ENCODE results near the gene ERF. TPM values are rescaled to one million over a fixed set of nuclear protein-coding genes. Genes with fewer than 3 reads are reported as not detected.

The ERF gene
- total and polyA plus RNA-seq, 4 donors: 8.7 to 21.0 (median 13.8) TPM

DNA sequence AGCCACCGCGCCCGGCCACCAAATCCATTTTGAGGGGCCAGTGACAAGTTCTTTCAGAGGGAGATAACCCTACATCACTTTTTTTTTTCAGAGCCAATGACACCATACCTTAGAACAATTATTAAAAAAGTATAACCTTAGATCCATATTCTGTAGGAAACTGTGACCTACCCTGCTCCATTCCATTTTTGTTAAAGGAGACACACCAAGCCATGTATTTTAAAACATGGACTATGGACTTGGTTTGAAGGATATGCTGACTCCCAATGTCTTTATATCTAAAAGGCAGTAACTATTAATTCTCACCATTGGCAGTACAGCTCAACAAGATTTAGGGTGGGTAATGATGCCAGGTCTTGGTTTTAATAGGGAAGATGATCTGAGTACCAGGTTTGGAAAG is 13.6 kb downstream of the ERF start:
- 96% methylated on average over 3 of the region's 3 CpGs for WGBS
- Histone ChIP-seq H3K27me3 (ENCODE audit: control insufficient read depth in 4 of 4, insufficient read depth in 4 of 4, low read length in 3 of 4) (no peaks in the 10 kb centered on the region), H3K36me3 (ENCODE audit: control insufficient read depth in 4 of 4, insufficient read depth in 3 of 4, low read depth in 1 of 4, low read length in 3 of 4) (peaks cover 3 to 7% (median 5%) of the 10 kb centered on the region in 4 donors), H3K27ac (ENCODE audit: low read depth in 1 of 2, low read length in 2 of 2) (no peak overlapping the region), H3K4me3 (ENCODE audit: low read depth in 1 of 3, low read length in 3 of 3) (peak overlapping the region; percentile 88 to 93 (median 92)), H3K9ac (ENCODE audit: low read depth in 1 of 2, low read length in 2 of 2) (peak overlapping the region; percentile 83 to 97), H3K4me1 (ENCODE audit: control insufficient read depth in 4 of 4, insufficient read depth in 4 of 4, low read length in 3 of 4) (peaks cover 1 to 29% (median 16%) of the 10 kb centered on the region in 4 donors), H3K9me3 (ENCODE audit: control insufficient read depth in 4 of 4, low read length in 3 of 4) (no peaks in the 10 kb centered on the region)
- TF ChIP-seq HNF4A (conservative IDR thresholded peaks at IDR 0.05) (peak; percentile 43 to 55), FOXA2 (IDR thresholded peaks at IDR 0.05) (no peak)
- no peak for DNase-seq (ENCODE audit: low spot score)

- H3K4me1 ChIP-seq (ENCODE audit: control insufficient read depth in 4 of 4, insufficient read depth in 4 of 4, low read length in 3 of 4): peaks cover 0 to 20% (median 10%) of the 10 kb centered on the region in 4 donors
- H3K27ac ChIP-seq (ENCODE audit: low read depth in 1 of 2, low read length in 2 of 2): no peak overlapping the region
- peaks cover 8 to 20% (median 17%) of the 10 kb centered on the region in 4 donors for H3K36me3 ChIP-seq (ENCODE audit: control insufficient read depth in 4 of 4, insufficient read depth in 3 of 4, low read depth in 1 of 4, low read length in 3 of 4)
- no peaks in the 10 kb centered on the region for H3K9me3 ChIP-seq (ENCODE audit: control insufficient read depth in 4 of 4, low read length in 3 of 4)
- WGBS: 93% methylated on average over 10 of the region's 10 CpGs
- TF ChIP-seq, protein P1, sequence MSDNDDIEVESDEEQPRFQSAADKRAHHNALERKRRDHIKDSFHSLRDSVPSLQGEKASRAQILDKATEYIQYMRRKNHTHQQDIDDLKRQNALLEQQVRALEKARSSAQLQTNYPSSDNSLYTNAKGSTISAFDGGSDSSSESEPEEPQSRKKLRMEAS (IDR thresholded peaks at IDR 0.05): no peak
- no peak for TF ChIP-seq HNF4G (IDR thresholded peaks at IDR 0.05)
- no peak for TF ChIP-seq JUND (IDR thresholded peaks at IDR 0.05)
- TF ChIP-seq NR2F2 (IDR thresholded peaks at IDR 0.05): no peak
- no peak for DNase-seq (ENCODE audit: low spot score)
- H3K9ac ChIP-seq (ENCODE audit: low read depth in 1 of 2, low read length in 2 of 2): no peak overlapping the region
- H3K27me3 ChIP-seq (ENCODE audit: control insufficient read depth in 4 of 4, insufficient read depth in 4 of 4, low read length in 3 of 4): no peaks in the 10 kb centered on the region
- H3K4me3 ChIP-seq (ENCODE audit: low read depth in 1 of 3, low read length in 3 of 3): no peak overlapping the region
Measured at GRCh38 chr19:42239544-42240220, 15.2 kb downstream of the ERF start.

DNA sequence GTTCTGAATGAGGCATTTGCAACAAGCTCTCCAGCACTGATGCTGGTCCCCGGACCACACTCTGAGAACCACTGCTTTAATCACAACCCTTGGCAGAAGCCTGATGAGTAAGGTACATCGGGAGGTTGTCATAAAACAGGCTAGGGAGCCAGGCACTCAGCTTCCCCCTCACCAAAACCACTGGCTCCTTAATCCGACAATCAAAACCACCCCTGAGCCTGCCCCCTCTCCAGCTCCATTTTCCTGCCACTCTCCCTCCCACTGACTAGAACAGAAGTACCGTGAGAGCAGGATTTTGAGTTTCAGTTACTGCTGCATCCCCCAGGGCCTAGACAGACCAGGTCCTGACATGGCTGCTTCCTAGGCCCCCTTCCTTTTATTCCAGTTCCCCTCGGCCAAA is 19.7 kb downstream of the ERF start:
- H3K36me3 ChIP-seq (ENCODE audit: control insufficient read depth in 4 of 4, insufficient read depth in 3 of 4, low read depth in 1 of 4, low read length in 3 of 4): peaks cover 18 to 60% (median 38%) of the 10 kb centered on the region in 4 donors
- H3K27me3 ChIP-seq (ENCODE audit: control insufficient read depth in 4 of 4, insufficient read depth in 4 of 4, low read length in 3 of 4): no peaks in the 10 kb centered on the region
- no peaks in the 10 kb centered on the region for H3K4me1 ChIP-seq (ENCODE audit: control insufficient read depth in 4 of 4, insufficient read depth in 4 of 4, low read length in 3 of 4)
- no peak overlapping the region for H3K9ac ChIP-seq (ENCODE audit: low read depth in 1 of 2, low read length in 2 of 2)
- H3K9me3 ChIP-seq (ENCODE audit: control insufficient read depth in 4 of 4, low read length in 3 of 4): no peaks in the 10 kb centered on the region
- WGBS: 81% methylated on average over 5 of the region's 5 CpGs
- no peak for DNase-seq (ENCODE audit: low spot score)
- H3K4me3 ChIP-seq (ENCODE audit: low read depth in 1 of 3, low read length in 3 of 3): no peak overlapping the region
- TF ChIP-seq REST (IDR thresholded peaks at IDR 0.05) (no peak), EGR1 (IDR thresholded peaks at IDR 0.05; ENCODE audit: low read depth in 2 of 2) (no peak), TAF1 (conservative IDR thresholded peaks at IDR 0.05) (no peak), YY1 (IDR thresholded peaks at IDR 0.05) (no peak), ATF3 (IDR thresholded peaks at IDR 0.05) (no peak), GABPA (IDR thresholded peaks at IDR 0.05 in 1 of 2, conservative IDR thresholded peaks at IDR 0.05 in 1 of 2) (no peak), RAD21 (IDR thresholded peaks at IDR 0.05) (no peak), HNF4G (IDR thresholded peaks at IDR 0.05) (no peak), FOXA2 (IDR thresholded peaks at IDR 0.05) (no peak), NR2F2 (IDR thresholded peaks at IDR 0.05) (no peak), HNF4A (conservative IDR thresholded peaks at IDR 0.05) (no peak), SP1 (IDR thresholded peaks at IDR 0.05) (no peak), RXRA (IDR thresholded peaks at IDR 0.05) (no peak), FOXA1 (IDR thresholded peaks at IDR 0.05) (no peak)
- TF ChIP-seq, protein P2, sequence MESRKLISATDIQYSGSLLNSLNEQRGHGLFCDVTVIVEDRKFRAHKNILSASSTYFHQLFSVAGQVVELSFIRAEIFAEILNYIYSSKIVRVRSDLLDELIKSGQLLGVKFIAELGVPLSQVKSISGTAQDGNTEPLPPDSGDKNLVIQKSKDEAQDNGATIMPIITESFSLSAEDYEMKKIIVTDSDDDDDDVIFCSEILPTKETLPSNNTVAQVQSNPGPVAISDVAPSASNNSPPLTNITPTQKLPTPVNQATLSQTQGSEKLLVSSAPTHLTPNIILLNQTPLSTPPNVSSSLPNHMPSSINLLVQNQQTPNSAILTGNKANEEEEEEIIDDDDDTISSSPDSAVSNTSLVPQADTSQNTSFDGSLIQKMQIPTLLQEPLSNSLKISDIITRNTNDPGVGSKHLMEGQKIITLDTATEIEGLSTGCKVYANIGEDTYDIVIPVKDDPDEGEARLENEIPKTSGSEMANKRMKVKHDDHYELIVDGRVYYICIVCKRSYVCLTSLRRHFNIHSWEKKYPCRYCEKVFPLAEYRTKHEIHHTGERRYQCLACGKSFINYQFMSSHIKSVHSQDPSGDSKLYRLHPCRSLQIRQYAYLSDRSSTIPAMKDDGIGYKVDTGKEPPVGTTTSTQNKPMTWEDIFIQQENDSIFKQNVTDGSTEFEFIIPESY (IDR thresholded peaks at IDR 0.05): no peak
- TF ChIP-seq, protein P1 (IDR thresholded peaks at IDR 0.05): no peak
- no peak overlapping the region for H3K27ac ChIP-seq (ENCODE audit: low read depth in 1 of 2, low read length in 2 of 2)

Data from liver (tissue), 9 donors.